ENCODE results near the gene PEBP1.

PEBP1 gene

DNA sequence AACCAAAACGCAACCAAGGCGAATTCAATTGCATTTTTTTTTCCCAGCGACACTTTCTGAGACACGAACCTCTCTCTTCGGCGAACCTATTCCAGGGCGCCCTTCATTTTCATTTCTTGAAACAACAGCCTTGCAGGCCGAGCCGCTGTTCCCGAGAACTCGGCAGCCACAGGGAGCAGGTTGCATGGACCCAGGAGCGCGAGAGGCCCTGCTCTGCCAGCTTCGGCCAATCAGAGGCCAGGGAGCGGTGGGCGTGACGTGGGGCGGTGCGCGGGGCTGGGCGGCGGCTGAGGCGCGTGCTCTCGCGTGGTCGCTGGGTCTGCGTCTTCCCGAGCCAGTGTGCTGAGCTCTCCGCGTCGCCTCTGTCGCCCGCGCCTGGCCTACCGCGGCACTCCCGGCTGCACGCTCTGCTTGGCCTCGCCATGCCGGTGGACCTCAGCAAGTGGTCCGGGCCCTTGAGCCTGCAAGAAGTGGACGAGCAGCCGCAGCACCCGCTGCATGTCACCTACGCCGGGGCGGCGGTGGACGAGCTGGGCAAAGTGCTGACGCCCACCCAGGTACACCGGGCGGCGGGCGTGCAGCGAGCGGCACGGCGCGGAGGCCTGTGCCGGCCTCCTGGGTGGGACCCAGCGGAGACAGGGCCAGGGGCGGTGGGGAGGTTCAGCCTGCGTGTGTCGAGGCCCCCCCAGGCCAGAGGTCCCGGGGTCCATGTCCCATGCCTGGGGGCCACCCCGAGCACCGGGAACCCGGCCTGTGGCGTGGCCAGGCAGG is at the start of gene PEBP1:
Gene PEBP1 (plus strand): TSS at position 337 of the 771 bp plus-strand sequence. CDS start 86 bp downstream, at position 423.
- Mint-ChIP-seq H3K27ac (peak within 1 kb of the TSS; percentile 94), H3K36me3 (ENCODE audit: low read depth) (peaks cover 48% of the 10 kb centered on the region), H3K27me3 (no peaks in the 10 kb centered on the region), H3K4me1 (ENCODE audit: low read depth) (peaks cover 36% of the 10 kb centered on the region), H3K4me3 (peak within 1 kb of the TSS; percentile 94), H3K9me3 (no peaks in the 10 kb centered on the region)
- DNase-seq = peak; percentile 96

DNA sequence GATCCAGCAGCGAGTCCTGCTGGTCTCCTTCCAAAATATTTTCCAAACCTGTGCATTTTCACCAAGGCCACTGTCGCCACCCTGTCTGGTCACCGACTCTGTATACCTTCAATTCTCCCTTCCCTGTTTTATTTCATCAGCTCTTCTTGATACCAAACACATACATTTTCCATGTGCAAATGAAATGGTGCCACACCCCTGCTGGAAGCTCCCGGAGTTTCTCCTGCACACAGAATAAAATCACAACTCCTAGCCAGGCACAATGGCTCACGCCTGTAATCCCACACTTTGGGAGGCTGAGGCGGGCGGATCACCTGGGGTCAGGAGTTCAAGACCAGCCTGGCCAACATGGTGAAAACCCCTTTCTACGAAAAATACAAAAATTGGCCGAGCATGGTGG is 46.1 kb upstream of the PEBP1 start:
- Mint-ChIP-seq H3K4me3 (no peak overlapping the region), H3K9me3 (no peaks in the 10 kb centered on the region), H3K4me1 (ENCODE audit: low read depth) (no peaks in the 10 kb centered on the region), H3K36me3 (ENCODE audit: low read depth) (no peaks in the 10 kb centered on the region), H3K27ac (no peak overlapping the region), H3K27me3 (no peaks in the 10 kb centered on the region)
- no peak for DNase-seq

DNA sequence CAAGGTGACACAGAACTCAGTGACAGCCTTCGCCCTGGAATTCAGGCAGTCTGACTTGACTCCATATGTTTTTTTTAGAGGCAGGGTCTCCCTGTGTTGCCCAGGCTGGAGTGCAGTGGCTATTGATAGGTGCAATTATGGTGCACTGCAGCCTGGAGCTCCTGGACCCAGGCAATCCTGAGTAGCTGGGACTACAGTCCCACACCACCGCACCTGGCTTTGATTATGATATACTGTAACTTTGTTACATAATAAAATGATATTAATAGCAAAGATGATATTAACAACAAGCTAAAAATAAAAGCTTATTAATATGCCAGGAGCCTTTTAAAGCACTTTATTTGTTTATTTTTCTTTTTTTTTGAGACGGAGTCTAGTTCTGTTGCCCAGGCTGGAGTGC is 41.9 kb upstream of the PEBP1 start:
- no peak overlapping the region for H3K4me3 Mint-ChIP-seq
- no peaks in the 10 kb centered on the region for H3K9me3 Mint-ChIP-seq
- H3K36me3 Mint-ChIP-seq (ENCODE audit: low read depth) = no peaks in the 10 kb centered on the region

DNA sequence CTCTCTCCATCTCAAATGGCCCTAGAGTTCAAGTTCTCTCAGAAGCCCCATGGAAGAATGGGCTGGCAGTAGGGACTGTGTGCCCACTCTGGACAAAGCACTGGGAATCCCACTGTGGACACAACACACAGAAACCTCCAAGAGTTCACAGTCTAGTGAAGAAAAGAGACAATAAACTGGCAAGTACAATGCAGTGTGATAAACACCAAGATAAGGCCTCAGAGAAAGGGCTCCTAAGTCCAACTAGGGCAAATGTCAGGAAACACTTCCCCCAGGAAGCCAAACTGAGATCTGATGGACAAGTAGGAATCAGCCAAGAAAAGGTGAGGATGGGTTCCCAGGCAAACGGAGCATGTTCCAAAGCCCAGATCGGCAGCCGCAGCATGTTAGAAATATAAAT is 37.5 kb upstream of the PEBP1 start:
- H3K36me3 Mint-ChIP-seq (ENCODE audit: low read depth) = no peaks in the 10 kb centered on the region
- peaks cover 23% of the 10 kb centered on the region for H3K27me3 Mint-ChIP-seq
- no peak for DNase-seq
- H3K4me1 Mint-ChIP-seq (ENCODE audit: low read depth) = peaks cover 4% of the 10 kb centered on the region
- no peak overlapping the region for H3K27ac Mint-ChIP-seq
- no peaks in the 10 kb centered on the region for H3K9me3 Mint-ChIP-seq
- H3K4me3 Mint-ChIP-seq = no peak overlapping the region

More for the DNA sequence above, 41.9 kb upstream of the PEBP1 start:
- no peak for DNase-seq
- Mint-ChIP-seq H3K27ac (no peak overlapping the region), H3K4me1 (ENCODE audit: low read depth) (no peaks in the 10 kb centered on the region), H3K27me3 (no peaks in the 10 kb centered on the region)

DNA sequence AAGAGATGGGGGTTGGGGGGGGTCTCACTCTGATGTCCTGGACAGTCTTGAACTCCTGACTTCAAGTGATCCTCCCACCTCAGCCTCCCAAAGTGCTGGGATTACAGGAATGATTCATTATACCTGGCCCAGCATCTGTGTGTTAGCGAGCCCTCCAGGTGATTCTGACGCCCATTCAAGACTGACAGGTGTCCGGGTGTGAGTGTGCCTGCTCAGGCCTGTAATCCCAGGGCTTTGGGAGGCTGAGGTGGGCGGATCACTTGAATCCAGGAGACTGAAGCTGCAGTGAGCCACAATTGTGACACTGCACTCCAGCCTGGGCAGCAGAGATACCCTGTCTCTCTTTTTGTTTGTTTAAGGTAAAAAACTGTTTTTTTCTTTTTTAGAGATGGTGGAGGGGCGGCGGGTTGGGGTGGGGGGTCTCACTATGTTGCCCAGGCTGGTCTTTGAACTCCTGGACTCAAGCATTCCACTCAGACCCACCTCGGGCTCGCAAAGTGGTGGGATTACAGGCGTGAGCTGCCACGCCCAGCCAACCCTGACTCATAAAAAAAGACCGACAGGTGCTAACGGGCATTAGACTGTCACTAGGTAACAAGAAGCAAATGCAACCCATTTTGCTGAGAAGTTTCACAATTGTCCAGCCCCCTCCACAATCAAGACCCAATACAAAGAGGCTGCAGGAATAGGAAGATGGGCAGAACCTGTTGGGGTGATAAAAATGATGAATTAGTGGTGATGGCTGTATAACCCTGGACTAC is 36.8 kb upstream of the PEBP1 start:
- Mint-ChIP-seq H3K9me3 (no peaks in the 10 kb centered on the region), H3K4me3 (no peak overlapping the region), H3K4me1 (ENCODE audit: low read depth) (peaks cover 4% of the 10 kb centered on the region), H3K36me3 (ENCODE audit: low read depth) (no peaks in the 10 kb centered on the region), H3K27ac (no peak overlapping the region), H3K27me3 (peaks cover 23% of the 10 kb centered on the region)
- no peak for DNase-seq

DNA sequence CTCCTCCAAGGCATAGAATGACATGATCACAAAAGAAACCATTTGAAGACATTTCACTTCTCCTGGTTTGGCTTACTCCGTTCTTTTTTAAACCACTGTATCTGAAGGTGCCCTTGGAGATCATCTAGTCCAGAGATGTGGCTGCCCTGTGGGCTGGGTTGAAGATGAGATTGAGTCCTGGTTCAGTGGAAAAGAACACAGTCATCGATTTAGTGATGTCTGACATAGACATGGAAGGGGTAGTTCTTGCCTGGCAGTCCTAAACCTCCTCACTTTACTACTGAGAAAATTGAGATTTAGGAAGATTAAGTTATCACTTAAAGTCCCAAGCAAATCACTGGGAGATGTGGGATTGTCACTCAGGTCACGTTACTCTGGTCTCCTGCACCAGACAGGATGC is 34.9 kb upstream of the PEBP1 start:
- Mint-ChIP-seq H3K36me3 (ENCODE audit: low read depth) (no peaks in the 10 kb centered on the region), H3K9me3 (no peaks in the 10 kb centered on the region), H3K27ac (no peak overlapping the region), H3K27me3 (peaks cover 34% of the 10 kb centered on the region), H3K4me1 (ENCODE audit: low read depth) (peaks cover 7% of the 10 kb centered on the region), H3K4me3 (no peak overlapping the region)
- no peak for DNase-seq

DNA sequence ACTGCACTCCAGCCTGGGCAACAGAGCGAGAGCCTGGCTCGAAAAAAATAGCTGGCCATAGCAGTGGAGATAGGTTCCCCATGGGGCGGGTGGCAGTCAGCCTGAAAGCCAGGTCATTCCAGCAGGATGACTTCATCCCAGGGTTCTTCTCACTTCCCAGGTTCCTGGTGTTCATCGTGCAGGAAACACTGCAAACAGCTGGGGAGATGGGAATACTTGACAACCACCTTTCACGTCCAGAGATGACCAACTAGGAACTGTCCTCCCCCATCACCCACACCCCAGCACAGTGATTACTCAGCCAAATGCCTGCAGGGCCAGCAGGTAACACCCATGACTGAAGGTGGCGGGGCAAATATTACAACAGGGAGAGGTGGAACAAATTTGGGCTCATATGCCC is 33.9 kb upstream of the PEBP1 start:
- H3K36me3 Mint-ChIP-seq (ENCODE audit: low read depth) = no peaks in the 10 kb centered on the region
- peaks cover 34% of the 10 kb centered on the region for H3K27me3 Mint-ChIP-seq
- no peak overlapping the region for H3K27ac Mint-ChIP-seq
- peaks cover 7% of the 10 kb centered on the region for H3K4me1 Mint-ChIP-seq (ENCODE audit: low read depth)
- H3K9me3 Mint-ChIP-seq = no peaks in the 10 kb centered on the region
- no peak overlapping the region for H3K4me3 Mint-ChIP-seq
- DNase-seq = no peak

DNA sequence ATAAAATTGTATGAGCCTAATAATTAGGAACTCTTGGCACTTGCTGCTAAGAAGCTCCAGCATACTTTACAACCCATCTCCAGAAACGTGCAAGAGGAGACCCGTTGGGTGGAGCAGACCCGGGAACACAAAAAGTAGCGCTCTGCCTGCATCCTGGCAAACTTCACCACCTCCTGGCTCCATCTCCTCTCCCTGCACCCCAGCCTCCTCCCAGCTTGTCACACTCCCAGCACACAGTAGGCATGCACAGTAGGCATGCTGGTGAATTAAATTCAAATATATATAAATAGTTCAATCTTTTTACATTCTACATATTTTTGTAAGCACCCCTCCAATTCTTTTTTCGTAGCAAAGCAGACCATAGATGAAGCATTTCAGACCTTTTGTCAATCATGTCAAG is 33.3 kb upstream of the PEBP1 start:
- Mint-ChIP-seq H3K27ac (no peak overlapping the region), H3K9me3 (no peaks in the 10 kb centered on the region), H3K27me3 (peaks cover 34% of the 10 kb centered on the region), H3K36me3 (ENCODE audit: low read depth) (no peaks in the 10 kb centered on the region), H3K4me3 (peak overlapping the region; percentile 80), H3K4me1 (ENCODE audit: low read depth) (peaks cover 7% of the 10 kb centered on the region)
- no peak for DNase-seq

DNA sequence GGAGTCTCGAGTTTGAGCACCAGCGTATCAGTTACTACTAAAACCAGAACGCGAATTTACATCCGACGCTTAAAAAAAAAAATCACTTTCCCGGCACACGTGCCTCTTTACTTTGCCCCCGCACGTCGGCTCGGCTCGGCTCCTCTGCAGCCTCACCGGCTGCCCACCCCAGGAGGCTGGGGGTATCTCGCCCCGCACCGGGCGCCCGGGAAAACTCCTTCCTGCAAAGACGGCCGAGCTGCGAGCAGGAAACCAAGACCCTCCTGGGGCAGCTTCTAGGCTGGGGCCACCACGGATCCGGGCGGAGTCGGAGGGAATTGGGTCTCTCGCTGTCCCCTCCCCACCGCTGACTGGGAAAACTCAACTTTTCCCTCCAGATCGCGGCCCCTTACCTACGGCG is 32.7 kb upstream of the PEBP1 start:
- no peak for DNase-seq

DNA sequence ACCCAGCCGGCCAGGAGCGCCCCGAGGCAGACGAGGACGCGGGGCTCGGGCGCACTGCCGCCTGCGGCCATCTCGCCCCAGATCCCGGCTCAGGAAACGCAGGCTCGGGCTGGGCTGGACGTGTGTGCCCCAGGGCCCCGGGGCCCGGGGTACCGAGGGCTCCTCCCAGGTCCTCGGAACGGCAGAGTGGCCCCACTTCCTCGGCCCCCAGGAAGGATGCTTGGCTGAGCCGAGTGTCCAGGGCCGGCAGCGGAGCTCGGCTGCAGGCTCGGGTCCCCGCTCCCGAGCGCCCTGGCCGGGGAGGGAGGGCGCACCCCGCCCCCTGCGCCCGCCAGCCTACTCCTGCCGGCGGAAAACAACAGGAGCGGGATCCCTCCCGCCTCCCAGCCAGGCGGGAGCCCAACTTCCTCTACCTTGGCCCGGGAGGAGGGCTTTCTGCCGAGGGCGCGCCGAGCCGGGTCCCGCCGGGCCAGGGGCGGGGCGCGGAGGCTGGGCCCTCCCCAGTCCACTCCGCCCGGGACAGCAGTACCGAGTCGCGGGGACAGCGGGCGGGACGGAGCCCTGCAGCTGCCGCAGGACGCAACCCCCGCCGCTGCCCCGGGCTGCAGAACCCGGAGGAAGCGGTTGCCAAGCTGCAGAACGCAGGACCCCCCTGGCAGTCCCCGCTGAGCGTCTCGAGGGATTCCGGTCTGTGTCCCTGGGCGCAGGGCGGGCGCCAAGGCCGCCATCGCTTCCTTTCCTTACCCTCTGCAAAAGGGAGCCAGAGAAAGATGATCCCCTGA is 32.1 kb upstream of the PEBP1 start, which contains the start of gene VSIG10:
Gene VSIG10 (minus strand): TSS at position 411 of the 782 bp plus-strand sequence. CDS start 340 bp downstream, at position 71.
- H3K4me3 Mint-ChIP-seq = peak within 1 kb of the TSS; percentile 80
- peak; percentile 55 for DNase-seq
- H3K4me1 Mint-ChIP-seq (ENCODE audit: low read depth) = peaks cover 7% of the 10 kb centered on the region
- H3K27ac Mint-ChIP-seq = no peak within 1 kb of the TSS
- H3K36me3 Mint-ChIP-seq (ENCODE audit: low read depth) = no peaks in the 10 kb centered on the region
- H3K9me3 Mint-ChIP-seq = no peaks in the 10 kb centered on the region
- peaks cover 34% of the 10 kb centered on the region for H3K27me3 Mint-ChIP-seq

More for the DNA sequence above, 32.7 kb upstream of the PEBP1 start:
- Mint-ChIP-seq H3K4me3 (peak overlapping the region; percentile 80), H3K9me3 (no peaks in the 10 kb centered on the region), H3K27me3 (peaks cover 34% of the 10 kb centered on the region), H3K4me1 (ENCODE audit: low read depth) (peaks cover 7% of the 10 kb centered on the region), H3K36me3 (ENCODE audit: low read depth) (no peaks in the 10 kb centered on the region), H3K27ac (no peak overlapping the region)

DNA sequence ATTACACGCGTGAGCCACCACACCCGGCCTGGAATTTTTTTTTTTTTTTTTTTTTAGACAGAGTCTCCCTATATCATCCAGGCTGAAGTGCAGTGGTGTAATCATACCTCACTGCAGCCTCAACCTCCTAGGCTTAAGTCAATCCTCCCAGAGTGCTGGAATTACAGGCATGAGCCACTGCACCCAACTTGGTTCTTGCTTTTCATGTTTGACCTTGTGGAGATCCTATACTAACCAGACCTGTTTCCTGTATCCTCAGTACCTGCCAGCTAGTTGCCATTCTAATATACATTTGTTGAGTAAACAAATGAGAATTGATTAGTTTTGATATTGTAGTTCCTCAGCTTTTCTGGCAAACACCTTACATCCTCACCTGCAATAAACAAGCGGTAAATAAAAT is 28.9 kb upstream of the PEBP1 start:
- no peak overlapping the region for H3K4me3 Mint-ChIP-seq
- no peaks in the 10 kb centered on the region for H3K36me3 Mint-ChIP-seq (ENCODE audit: low read depth)
- H3K27me3 Mint-ChIP-seq = peaks cover 25% of the 10 kb centered on the region
- H3K9me3 Mint-ChIP-seq = no peaks in the 10 kb centered on the region
- peaks cover 7% of the 10 kb centered on the region for H3K4me1 Mint-ChIP-seq (ENCODE audit: low read depth)
- no peak for DNase-seq
- H3K27ac Mint-ChIP-seq = no peak overlapping the region

DNA sequence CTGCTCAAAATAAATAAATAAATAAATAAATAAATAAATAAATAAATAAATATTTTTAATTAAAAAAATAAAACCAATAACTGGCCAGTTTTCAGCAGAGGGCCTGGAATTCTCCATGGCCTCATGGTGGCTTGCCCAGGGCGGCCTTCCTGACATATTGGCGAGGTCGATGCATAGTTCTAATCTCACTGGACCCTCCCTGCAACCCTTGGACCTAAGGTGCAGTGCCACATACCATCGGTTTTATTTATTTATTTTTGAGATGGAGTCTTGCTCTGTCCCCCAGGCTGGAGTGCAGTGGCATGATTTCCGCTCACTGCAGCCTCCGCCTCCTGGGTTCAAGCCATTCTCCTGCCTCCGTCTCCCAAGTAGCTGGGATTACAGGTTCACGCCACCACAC is 28.2 kb upstream of the PEBP1 start:
- Mint-ChIP-seq H3K4me1 (ENCODE audit: low read depth) (peaks cover 7% of the 10 kb centered on the region), H3K9me3 (no peaks in the 10 kb centered on the region), H3K4me3 (no peak overlapping the region), H3K27me3 (peaks cover 18% of the 10 kb centered on the region), H3K36me3 (ENCODE audit: low read depth) (no peaks in the 10 kb centered on the region), H3K27ac (no peak overlapping the region)
- DNase-seq = no peak

DNA sequence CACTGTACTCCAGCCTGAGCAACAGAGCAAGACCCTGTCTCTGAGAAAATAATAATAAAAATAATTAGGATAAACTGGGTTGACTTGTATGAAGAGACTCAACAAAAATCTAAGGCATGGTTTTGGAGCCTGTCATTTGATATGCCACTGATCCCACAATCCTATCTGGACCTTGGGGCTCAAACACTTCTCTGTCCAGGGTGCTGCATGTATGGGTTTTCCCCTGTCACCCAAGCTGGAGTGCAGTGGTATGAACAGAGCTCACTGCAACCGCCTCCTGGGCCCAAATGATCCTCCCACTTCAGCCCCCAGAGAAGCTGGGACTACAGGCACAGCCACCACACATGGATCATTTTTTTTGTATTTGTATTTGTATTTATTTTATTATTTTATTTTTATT is 26.8 kb upstream of the PEBP1 start:
- H3K36me3 Mint-ChIP-seq (ENCODE audit: low read depth) = no peaks in the 10 kb centered on the region
- DNase-seq = no peak

DNA sequence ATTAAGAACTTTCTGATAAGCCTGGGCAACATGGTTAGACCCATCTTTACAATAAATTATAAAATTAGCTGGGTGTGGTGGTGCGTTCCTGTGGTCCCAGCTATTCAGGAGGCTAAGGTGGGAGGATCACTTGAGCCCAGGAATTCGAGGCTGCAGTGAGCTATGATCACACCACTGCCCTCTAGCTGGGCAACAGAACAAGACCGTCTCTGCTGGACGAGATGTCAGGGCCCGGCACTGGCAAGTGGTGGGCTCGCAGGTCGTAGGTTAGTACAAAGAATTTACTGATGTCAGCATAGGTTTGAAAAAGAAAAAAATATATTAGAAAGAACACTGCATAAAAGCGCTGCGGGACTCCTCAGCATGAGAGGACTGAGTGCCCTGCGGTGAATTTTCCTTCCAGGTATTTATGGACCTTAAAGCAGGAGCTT is 16.5 kb upstream of the PEBP1 start:
- H3K4me3 Mint-ChIP-seq = no peak overlapping the region
- H3K27me3 Mint-ChIP-seq = no peaks in the 10 kb centered on the region
- H3K27ac Mint-ChIP-seq = no peak overlapping the region
- peaks cover 7% of the 10 kb centered on the region for H3K4me1 Mint-ChIP-seq (ENCODE audit: low read depth)
- H3K36me3 Mint-ChIP-seq (ENCODE audit: low read depth) = peaks cover 2% of the 10 kb centered on the region
- DNase-seq = no peak
- H3K9me3 Mint-ChIP-seq = no peaks in the 10 kb centered on the region

More for the DNA sequence above, 26.8 kb upstream of the PEBP1 start:
- Mint-ChIP-seq H3K4me3 (no peak overlapping the region), H3K27ac (no peak overlapping the region), H3K27me3 (peaks cover 11% of the 10 kb centered on the region), H3K9me3 (no peaks in the 10 kb centered on the region), H3K4me1 (ENCODE audit: low read depth) (peaks cover 3% of the 10 kb centered on the region)
